HG03095 (cell line): ENCODE measurements around the gene C16orf54.
"Not testable (repeated sequence)": the region's sequence is repeated elsewhere in the genome, so short reads cannot be mapped to it uniquely, and the experiment has no call there.

Source experiments
- ATAC-seq: cut with Tn5 transposase; IDR thresholded peaks from one replicate; pipeline ENCODE4 v1.9.1; 2021; ENCODE audit warnings: moderate library complexity; ENCODE audit not compliant: unreplicated experiment

Gene C16orf54

DNA sequence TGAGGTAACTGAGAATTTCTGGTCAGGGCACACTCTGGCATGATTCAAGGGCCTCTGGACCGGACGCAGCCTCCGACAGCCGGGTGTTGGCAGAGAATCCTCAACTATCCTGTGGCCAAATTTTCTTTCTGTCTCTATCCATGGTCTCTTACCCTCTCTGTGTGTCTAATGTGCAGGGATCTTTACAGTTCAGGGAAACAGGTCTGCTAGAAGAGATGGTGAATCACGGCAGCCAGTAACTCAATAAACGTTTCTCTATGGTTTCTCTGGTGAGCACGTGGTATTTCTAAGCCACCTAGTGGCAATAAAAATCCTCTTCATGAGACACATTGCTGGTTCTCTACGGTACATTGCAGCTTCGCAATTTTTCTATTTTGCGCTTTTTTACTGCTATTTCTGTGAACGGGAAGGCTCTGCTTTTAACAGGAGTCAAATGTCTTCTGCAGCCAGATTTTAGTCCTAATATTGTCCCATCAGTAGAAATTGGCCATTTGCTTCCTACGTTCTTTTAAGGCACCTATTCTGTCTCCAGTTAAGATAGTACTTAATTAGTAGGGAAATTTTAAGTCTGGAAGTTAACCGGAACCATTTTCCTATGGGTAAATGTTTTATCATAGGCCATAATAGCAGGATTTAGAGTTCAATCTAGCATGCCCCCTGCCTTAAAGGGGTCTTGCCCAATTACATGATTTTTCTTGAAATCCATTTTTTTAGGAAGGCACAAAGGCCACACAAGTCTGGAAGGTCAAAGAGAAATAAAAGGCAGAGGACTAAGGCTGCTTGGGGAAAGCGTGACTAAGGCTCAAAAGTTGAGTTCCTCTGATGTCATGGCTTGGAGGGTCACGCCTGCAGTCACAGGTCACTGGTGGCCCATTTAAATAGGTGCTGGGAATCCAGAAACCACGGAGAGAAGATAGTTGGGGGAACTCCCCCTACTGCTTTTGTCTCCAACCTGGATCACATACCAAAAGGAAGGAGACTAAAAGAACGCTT, 35.3 kb downstream of the C16orf54 start:
- no peak for ATAC-seq

DNA sequence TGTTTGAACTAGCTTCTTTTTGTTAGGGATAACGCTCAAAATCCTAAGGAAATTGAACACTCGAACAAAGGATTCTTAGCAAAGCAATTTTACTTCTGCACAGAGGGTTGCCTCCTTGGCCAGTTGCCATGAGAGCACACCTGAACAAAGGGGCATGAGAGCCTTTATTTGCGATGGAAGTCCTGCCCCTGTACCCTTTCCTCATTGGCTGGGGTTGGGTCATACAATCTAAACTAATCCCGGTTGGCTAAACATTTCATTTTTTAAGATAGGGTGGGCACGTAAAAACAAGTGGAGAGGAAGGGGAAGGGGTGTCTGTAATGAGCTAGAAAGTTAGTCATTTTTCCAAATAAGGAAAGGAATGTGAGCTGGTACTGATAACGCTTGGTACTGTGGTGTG, 36.1 kb downstream of the C16orf54 start:
- ATAC-seq: not testable (repeated sequence)

DNA sequence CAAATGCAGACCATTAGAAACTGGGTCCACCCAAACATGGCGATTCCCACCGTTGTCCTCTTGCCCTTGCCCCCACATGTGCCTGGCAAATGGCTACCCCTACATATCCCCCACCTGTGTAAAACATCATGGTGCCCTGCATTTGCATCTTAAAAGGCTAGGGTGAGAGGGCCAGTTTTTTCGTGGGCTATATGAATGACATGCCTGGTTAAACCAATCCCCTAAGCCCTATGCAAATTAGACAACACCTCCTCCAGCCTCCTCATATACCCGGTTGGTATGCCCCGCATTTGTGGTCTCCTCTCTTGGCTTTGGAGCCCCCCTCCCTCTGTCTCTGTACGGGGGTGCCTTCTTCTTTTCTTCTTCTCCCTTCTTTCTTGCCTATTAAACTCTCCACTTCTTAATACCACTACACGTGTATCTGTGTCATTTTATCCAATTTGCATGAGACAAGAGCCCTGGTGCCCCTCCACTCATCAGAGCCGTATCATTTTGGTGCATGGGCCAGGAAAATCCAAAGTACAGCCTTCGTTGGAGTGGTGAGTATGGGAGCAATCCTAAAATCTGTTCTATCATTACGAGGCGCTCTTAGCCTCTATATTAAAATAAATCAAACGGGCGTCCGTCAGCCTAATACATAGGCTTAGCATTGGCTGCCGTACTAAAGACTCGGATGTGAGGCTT, 36.7 kb downstream of the C16orf54 start:
- no peak for ATAC-seq

DNA sequence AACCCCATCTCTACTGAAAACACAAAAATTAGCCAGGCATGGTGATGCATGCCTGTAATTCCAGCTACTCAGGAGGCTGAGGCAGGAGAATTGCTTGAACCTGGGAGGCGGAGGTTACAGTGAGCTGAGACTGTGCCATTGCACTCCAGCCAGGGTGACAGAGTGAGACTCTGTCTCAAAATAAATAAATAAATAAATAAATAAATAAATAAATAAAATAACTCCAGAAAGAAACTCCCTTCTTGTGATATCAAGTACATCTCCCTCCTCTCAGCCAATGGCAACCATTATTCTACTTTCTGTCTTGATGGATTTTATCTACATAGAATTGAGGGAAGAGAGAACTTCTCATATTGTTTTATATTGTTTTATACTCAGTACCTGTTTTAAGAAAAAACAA, 38.6 kb downstream of the C16orf54 start:
- ATAC-seq: not testable (repeated sequence)

DNA sequence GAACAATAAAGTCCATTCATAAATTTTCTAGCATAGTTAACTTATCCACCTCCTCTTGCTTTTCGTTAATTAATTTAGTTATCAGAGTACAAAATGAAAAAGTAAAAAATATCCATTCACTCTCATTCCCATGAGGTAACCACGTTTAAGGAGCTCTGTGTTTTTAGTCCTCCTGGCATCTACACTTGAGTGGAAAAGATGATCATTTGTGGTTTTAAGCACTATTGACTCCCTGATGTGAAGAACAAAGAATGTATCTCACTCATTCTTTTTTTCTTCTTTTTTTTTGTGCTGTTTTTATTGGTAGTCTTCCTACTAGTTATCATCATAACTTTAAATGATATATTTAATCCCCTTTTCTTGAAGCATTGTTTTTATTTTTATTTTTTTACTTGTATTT, 40.8 kb downstream of the C16orf54 start:
- ATAC-seq: no peak

DNA sequence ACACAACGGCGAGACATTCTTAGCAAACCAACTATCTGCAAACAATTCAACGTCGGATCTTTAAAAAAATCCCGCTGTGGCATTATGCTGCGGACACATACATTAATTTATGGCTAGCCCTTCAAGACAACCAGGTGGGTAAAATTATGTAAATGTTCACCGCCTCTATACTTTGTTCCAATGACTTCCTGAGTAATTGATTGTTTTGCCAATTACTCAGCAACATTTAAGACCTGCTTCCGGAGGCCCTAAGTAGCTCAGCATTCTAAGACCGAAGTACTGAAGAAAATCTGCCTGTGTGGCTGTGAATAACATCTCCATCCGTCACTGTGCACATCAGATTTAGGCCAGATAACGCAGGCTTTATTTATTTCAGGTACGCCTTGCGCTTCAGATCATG, 43.5 kb downstream of the C16orf54 start:
- ATAC-seq: peak; percentile 26

DNA sequence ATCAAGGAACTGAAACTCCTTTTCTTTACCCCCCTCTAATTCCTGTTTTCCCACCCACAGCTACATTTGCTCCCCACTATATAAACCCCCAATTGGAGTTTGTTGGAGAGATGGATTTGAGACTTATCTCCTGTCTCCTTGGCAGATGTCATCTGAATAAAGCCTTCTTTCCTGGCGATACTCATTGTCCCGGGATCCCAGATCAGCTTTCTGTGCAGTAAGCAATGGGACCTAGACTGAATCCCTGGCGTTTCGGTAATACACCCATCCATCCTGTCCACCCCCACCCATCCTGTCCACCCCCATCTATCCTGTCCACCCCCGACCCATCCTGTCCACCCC, 44.6 kb downstream of the C16orf54 start:
- no peak for ATAC-seq

DNA sequence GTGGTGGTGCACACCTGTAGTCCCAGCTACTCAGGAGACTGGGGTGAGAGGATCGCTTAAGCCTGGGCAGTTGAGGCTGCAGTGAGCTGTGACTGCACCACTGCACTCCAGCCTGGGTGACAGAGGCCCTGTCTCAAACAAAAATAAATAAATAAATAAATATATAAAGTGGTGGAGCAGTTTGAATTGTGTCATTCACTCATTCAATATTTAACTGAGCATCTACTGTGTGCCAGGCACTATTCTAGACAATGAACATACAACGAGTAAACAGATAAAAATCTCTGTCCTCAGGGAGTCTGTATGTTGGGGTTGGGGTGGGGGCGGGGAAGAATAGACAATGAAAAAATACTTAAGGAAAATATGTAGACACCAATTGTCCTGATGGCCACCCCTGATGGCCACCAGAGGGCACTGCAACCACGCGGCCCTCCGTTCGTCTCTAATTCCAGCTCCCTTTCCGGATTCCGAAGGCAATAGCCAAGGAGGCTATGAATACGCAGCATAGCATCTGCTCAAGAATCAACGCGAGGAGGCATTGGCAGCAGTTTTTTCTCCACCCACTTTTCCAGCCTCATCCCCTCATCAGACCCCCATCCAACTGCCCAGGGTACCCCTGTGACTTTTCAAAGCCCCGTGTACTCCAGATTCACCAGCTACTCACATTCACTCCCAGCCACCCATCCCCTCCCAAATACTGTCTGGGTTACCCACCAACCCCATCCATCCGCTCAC, 45.4 kb downstream of the C16orf54 start:
- no peak for ATAC-seq

DNA sequence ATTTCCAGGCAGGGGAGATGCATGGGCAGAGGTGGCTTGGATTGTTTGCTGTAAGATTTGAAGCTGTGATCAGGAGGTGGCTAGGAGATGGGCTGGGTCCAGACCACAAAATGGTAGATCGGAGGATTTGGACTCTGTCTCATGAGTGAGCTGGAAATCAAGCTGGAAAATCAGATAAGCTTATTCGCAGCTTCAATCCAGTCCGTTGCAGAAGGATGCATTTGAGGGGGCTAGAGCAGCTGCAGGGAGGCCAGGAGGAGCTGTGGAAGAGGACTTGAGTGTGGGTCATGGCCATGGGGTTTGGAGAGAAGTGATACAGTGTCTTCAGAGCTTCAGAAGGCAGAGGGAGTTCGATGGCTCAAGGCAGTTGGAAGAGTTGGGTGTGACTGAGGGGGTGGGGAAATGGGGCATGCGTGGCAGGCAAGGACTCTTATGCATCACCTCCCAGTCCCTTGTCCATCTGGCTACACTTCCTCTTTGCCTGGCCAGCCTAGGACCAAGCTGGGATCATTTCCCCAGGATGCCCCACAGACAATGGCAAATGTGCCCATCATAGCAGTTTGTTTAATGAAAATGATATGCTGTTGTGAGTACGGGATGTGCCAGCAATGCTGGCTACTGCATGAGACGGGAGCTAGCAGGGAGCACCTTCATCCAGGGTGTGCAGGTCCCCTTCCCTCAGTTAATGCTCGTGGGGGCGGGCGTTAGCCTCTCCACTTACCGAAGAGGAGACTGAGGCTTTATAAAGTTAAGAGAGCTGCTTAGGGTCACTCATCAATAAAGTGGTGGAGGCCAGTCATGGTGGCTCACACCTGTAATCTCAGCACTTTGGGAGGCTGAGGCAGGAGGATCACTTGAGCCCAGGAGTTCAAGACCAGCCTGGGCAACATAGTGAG, 46.2 kb downstream of the C16orf54 start:
- ATAC-seq: no peak

DNA sequence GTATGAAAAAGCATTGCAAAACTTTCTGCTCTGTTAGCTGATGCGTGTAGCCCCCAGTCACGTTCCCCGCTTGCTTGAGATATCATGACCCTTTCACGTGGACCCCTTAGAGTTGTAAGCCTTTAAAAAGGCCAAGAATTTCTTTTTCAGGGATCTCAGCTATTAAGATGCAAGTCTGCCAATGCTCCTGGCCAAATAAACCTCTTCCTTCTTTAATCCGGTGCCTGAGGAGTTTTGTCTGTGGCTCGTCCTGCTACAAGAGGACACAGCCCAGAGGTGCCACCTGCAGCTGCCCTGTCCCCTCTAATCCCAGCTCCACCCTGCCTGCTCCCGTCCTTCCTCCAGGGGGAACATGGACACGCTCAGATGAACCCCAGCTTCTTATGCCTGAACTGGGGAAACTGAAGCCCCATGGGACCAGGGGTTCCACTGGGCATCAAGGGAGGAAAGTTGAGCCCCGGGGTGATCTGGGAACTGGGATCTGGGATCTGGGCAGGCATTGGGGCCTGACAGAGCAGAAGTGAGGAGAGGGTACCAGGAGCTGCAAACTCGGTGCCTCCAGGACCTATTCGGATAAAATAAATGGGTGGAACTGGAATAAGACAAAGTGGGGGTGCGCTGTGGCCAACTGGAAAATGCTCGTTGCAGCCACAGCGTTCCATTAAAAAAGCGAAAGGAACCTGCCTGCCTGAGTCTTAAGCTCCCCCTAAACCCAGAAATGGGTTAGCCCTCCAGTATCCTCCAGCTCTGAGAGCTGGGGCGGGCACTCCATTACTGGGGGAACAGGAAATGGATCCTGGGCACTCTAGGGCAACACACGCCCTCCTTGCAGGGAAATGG, 47.1 kb downstream of the C16orf54 start:
- no peak for ATAC-seq

DNA sequence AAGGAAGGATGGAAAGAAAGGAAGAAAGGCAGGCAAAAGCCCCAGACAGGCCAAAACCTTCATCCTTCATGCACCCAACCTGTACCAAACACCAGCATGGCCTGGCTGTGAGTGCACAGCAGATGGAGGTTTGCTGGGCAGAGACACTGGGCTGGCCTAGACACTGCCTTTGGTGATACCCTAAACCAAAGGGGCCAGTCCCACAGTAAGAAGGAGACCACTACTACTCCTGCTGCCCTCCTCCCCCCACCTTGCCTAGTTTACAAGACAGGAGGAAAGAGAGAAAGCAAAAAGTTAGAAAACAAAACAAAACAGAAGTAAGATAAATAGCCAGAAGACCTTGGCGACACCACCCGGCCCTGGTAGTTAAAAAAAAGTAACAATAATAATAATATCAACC, 47.7 kb downstream of the C16orf54 start:
- no peak for ATAC-seq

DNA sequence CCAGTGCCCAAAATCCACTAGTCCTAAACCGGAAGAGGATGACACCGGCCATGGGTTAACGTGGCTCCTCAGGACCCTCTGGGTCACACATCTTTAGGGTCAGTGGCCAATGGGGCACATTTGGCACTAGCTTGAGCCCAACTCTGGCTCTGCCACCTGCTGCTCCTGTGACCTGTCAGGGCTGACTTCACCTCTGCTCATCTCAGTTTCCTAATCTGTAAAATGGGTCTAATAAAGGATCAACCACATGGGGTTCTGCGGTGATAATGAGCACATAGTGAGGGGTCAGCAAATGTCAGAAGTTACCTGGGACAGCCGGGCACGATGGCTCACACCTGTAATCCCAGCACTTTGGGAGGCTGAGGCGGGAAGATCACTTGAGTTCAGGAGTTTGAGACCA, 48.4 kb downstream of the C16orf54 start:
- ATAC-seq: no peak

DNA sequence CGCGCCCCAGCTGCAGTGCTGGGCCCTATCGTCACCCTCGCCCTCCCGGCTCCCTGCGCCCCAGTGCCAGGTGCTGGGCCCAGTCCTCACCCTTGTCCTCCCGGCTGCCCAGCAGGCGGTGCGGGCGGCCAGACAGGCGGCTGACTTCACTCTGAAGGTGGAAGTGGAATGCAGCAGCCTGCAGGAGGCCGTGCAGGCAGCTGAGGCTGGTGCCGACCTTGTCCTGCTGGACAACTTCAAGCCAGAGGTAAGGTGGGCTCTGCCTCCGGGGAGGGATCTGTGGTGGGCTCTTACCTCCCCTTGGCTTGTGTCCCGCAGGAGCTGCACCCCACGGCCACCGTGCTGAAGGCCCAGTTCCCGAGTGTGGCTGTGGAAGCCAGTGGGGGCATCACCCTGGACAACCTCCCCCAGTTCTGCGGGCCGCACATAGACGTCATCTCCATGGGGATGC, 48.9 kb downstream of the C16orf54 start:
- no peak for ATAC-seq

DNA sequence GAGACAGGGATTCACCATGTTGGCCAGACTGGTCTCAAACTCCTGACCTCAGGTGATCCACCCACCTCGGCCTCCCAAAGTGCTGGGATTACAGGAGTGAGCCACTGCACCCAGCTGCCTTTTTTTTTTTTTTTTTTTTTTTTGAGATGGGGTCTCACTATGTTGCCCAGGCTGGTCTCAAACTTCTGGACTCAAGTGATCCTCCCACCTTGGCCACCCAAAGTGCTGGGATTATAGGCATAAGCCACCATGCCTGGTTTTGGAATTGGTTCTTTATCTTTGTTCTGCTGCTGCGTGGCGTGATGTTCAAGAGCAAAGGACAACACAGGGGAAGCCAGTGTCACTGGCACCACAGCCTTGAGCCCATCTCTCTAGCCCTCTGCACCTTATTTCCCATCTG, 50.1 kb downstream of the C16orf54 start:
- not testable (repeated sequence) for ATAC-seq

DNA sequence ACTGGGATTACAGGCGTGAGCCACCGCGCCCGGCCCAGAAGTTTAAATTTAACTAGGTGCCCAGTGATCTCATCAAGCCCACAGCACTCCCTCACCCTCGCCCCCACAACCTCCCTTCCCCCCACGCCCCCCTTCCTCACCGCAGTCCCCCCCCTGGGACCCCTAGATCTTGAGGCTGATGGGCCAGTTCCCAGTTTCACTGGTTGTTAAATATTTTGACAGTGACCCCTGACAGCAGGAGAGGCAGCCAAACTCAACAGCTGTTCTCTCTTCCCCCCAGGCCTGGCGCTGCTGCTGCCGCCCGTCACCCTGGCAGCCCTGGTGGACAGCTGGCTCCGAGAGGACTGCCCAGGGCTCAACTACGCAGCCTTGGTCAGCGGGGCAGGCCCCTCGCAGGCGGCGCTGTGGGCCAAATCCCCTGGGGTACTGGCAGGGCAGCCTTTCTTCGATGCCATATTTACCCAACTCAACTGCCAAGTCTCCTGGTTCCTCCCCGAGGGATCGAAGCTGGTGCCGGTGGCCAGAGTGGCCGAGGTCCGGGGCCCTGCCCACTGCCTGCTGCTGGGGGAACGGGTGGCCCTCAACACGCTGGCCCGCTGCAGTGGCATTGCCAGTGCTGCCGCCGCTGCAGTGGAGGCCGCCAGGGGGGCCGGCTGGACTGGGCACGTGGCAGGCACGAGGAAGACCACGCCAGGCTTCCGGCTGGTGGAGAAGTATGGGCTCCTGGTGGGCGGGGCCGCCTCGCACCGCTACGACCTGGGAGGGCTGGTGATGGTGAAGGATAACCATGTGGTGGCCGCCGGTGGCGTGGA, 51.2 kb downstream of the C16orf54 start:
- ATAC-seq: no peak

DNA sequence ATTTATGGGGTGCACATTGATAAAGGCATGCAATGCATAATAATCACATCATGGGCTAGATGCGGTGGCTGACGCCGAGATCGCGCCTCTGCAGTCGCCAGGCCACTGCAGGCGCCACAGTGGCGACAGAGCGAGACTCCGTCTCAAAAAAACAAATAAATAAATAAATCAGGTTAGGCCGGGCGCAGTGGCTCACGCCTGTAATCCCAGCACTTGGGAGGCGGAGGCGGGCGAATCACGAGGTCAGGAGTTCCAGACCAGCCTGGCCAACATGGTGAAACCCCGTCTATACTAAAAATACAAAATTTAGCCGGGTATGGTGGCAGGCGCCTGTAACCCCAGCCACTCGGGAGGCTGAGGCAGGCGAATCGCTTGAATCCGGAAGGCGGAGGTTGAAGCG, 53.2 kb downstream of the C16orf54 start:
- ATAC-seq: not testable (repeated sequence)
